HG03558 (cell line): Measurements from ENCODE around the gene PLXNC1.

Source experiments
- ATAC-seq: cut with Tn5 transposase; IDR thresholded peaks from one replicate; pipeline ENCODE4 v1.9.1; 2021; ENCODE audit warnings: moderate number of reproducible peaks; ENCODE audit not compliant: unreplicated experiment; ENCODE audit errors: extremely low read depth

PLXNC1 gene

DNA sequence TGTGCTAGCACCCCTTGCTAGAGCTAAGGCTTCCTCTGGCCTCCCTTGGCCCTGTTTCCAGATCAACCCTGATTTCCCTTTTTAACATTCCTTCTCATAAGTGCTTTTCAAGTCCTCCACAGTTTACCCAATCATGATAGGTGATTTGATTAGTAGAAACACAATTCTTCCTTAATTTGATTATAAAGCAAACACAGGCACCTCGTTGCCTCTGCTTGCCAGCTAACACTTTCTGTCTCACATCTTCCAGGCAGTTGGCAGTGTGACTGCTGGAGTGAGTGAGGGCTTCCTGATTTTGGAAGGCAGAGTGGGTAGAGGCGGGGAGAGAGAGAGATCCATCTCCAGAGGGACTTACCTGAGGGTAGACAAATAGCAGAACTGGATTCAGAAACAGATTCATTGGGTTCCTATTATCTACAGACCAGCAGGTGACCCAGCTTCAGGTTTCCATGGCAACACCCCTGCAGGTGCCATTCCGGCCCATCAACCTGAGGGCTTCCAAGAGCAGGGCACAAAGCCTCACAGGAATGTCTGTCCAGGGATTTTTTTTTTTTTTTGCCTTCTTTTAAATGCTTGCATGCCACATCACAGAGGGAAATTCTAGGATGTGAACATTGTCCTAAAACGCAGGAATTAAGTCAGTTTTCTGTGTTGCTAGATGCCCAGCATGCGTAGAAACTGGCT, 77.7 kb downstream of the PLXNC1 start:
- no peak for ATAC-seq

DNA sequence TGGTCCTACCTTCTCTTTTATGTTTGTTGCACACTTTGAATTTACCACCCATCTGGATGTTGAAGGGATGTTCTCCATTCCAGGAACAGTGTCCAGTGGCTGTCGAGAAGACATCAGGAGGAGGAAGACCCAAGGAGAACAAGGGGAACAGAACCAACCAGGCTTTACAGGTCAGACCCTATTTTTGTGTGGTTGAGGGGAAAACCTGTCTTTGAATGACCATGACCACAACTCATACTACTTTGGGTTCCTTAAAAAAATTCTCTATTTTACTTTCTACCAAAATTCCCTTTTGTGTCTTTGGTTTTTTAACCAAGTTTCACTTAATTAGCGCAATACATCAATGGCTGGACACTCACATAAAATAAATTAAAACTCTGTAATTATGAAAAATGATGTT, 78.7 kb downstream of the PLXNC1 start:
- no peak for ATAC-seq

DNA sequence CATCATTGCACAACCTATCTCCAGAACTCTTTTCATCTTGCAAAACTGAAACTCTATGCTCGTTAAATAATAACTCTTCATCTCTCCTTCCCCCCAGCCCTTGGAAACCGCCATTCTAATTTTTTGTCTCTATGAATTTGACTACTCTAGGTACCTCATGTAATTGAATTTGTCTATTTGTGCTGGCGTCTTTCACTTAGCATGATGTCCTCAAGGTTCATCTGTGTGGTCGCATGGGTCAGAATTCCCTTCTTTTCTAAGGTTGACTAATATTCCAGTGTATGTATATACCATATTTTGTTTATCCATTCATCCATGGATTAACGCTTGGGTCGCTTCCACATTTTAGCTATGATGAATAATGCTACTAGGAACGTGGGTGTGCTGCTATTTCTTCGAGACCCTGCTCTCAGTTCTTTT, 80.1 kb downstream of the PLXNC1 start:
- ATAC-seq: no peak

DNA sequence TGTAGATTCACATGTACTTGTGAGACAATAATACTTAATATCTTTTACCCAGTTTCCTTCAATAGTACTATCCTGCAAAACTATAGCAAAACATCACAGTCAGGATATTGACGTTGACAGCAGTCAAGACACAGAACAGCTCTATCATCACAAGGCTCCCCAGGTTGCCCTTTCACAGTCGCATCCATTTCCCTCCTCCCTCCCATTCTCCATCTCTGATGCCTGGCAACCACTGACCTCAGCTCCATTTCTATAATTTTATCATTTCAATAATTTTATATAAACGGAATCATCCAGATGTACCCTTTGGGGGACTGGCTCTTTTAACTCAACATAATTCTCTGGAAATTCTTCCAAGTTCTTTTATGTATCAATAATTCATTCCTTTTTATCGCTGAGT, 81.5 kb downstream of the PLXNC1 start:
- ATAC-seq: no peak

DNA sequence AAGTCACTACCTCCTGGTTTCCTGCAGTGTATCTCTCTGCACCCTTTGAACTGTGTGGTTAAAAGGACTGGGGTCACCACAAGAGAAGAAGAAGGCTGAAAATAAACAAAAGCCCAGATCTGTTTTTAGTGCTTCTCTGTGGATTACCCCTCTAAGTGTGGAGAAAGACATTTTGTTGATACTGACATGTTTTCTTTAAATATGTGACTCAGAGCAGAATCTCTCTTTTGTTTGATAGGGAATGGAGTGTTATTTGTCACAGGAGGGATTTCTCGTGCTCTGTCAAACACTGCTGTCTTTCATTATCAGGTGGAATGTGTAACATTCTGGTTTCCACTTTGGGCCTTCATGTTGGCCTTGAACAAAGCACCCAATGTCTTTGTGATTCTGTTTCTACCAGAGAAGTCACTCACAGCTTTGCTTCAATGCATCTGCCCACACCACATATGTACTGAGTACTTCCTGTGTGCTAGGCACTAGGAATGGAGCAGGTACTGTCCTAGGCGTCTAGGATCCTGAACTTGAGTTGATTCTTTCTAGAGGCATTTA, 82.1 kb downstream of the PLXNC1 start:
- ATAC-seq: peak; percentile 43

DNA sequence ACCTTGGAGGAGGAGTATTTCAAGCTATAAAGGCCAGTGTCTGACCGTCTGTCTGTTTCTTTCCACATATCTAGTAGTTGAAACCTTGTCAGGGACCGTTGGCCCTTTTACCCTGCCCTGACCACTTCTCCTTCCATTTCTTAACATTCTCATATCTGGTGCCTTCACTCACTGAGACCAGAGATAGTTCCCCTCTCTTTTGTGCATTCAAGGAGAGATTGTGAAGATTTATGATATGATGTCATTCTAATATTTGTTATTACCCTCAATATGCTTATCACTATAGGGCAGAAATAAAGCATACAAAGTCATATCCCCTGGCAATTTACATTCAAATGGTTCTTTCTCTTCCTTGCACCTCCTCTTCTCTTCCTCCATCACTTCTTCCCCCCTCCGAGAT, 83.3 kb downstream of the PLXNC1 start:
- ATAC-seq: no peak

DNA sequence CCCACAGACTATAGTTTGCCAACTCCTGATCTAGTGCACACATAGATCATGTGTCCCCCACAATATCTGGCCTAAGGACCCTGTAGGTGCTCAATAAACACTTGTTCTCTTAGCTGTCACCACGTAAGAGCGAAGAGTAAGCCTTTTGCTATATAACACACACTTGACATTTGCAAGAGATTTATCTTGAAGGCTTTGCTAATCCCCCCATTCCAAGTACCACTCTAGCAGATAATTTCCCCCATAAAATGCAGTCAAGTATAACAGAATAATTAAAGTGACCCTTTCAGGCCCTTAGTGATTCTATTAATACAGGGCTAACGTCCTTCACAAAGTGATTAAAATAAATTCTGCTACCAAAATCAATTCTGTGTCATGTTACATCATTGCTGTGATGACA, 87.5 kb downstream of the PLXNC1 start:
- ATAC-seq: no peak

DNA sequence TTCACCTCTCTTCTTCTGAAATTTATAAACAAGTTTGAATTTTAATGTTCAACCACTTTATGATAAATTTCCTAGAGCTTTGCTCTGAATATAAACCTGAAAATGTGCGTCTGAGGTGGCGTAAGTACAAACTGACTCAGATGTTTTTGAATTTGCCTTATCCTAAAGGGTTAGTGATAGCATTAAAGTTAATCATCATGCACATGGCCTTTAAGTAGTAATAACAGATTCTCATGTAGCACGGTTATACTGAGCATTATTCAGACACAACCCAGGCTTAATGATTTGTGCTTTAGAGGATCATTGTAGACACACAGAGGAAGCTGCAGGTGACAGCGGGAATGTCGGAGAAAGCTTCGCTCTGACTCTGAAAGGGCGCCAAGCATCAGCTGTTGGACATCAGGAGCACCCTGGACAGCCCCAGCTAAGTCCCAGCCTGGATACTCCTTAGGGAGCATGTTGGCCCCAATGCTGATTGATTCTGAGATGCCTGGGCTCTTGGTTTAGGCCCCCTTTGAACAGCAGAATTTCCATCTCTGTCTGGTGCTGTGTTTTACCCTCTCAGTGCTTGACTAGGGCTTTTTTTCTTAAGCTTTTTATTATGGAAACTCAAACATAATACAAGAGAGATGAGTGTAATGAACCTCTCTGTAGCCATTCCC, 91.1 kb downstream of the PLXNC1 start:
- no peak for ATAC-seq

DNA sequence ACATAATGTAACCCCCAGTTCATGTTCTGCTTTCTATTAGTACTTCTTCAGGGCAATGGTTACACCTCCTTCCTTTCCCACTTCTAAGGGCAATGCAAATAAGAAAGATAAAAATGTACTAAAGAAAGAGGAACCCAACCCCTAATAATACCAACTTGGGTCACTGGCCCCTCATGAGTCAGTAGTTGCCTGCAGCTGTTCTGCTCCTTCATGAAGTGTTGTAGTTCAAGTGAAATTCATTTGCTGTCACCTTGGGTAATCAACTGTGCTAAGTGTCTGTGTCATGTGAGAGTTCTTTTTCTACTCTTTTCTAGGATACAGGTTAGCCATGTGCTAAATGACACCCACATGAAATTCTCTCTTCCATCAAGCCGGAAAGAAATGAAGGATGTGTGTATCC, 91.8 kb downstream of the PLXNC1 start:
- peak; percentile 84 for ATAC-seq

DNA sequence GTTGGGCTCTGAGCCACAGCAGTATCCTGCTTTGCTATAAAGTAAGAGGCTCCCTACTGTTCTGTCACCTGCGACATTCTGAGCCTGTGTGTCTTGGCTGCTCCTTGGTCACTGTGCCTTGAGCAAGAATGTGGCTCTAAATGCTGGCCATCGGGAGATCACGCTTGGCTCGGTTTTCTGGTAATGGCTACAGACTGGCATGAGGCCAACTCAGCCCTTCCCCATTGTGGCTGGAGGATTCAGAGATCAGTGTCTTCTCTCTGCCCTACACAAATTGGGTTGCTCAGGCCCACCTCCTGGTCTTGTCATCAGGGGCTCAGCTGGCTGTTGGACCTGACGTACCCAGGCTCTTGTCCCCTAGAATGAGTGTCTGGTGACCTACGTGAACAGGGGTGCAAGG, 94.5 kb downstream of the PLXNC1 start:
- ATAC-seq: no peak

DNA sequence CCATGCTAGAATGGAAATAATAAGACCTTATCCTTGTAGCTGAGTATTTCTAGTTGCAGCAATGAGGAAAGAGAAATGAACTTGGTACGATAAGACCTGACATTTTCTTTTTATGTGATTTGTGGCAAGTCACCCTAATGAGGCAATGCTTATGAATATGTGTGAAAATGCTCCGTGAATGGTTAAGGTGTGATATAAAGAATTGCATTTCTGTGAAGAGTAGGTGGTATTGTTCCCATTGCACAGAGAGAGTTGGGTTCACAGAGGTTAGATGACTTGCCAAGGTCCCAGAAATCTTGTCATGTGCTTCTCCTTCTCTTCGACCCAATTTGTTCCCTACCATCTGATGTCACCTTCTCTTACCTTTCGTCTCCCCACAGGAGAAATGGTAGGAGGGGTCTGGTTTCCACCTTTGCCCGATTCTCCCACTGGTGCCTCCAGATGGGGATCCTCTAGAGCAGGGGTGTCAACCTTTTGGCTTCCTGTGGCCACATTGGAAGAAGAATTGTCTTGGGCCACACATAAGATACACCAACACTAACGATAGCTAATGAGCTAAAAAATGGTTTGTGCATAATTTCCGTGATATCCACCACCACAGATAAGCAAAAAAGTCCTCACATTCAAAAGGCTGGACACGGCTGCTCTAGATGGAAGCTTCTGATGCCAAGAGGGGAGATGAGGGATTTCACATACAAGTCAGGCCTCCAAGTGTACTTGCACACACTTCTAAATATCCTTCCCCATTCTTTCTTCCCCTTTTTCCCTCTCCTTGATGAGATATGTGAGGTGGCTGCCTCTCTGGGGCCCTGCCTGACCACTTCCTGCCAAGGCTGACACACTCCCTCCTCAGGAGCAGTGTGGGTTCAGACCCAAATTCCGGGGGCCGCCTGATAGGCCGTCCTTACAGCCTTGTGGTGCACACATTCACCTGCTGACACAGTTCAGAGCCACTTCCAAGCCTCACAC, 96.1 kb downstream of the PLXNC1 start:
- ATAC-seq: no peak

DNA sequence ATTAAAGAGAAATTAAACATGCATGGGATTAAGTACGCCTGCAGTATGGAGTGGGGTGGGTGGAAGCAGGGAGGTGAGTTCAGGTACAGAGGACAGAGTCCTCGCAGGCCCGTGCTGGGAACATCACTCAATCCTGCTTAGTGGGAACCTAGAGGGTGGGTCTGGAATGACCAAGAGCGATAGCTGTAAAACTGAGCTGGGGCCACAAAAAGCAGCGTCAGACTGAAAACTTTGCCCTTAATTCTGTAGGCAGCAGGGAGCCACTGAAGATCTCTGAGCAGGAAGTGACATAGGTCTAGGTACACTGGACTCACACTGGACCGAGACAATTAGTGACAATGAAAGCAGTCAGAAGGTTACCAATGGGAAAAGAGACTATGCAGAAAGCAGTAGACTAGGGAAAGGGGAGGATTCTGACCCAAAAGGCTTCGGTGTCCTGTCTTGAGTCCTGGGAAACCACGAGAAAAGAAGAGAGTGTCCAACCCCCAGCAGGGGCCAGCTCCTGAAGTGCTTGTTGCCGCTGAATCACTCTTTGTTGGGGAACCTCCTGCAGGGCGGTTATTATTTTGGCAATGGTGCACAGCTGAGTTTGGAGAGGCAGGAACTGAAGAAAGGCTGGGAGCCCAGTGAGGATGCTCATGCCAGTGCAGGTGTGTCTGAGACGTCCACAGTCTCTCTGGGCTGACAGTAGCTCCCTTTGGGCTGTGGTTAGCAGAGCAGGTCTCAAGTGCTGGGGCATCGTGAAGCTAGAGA, 97.4 kb downstream of the PLXNC1 start:
- ATAC-seq: no peak

DNA sequence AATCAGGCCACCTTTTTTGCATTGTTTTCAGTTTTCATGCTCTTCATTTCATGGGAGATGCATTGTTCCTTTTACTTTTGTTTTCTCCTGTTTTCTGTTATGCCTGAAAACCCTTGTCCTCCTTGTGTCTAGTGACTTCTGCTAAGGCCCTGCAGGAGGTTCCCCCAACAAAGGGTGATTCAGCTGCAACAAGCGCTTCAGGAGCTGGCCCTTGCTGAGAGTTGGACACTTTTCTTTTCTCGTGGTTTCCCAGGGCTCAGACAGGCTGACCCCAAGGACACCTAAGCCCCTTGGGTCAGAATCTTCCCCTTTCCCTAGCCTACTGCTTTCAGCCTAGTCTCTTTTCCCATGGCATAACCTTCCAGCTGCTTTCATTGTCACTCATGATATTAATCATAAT, 98.9 kb downstream of the PLXNC1 start:
- ATAC-seq: no peak

DNA sequence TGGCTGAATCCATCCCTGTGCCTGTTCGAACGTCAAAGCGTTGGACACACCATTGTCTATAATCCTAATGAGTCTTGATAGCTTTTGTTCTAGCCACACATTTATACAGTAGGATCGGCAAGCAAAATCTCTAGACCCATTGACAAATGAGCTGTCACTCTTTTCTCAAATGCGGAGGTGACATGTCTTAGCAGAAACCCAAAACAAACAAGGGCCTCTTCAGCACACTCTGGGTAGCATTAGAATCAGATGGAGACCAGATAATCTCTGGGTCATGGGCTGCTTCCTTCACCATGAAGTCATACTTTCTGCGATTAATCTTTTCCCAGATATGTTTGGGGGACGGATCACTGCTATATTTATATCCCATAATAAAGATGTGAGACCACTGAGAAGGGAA, 100.2 kb downstream of the PLXNC1 start:
- no peak for ATAC-seq

DNA sequence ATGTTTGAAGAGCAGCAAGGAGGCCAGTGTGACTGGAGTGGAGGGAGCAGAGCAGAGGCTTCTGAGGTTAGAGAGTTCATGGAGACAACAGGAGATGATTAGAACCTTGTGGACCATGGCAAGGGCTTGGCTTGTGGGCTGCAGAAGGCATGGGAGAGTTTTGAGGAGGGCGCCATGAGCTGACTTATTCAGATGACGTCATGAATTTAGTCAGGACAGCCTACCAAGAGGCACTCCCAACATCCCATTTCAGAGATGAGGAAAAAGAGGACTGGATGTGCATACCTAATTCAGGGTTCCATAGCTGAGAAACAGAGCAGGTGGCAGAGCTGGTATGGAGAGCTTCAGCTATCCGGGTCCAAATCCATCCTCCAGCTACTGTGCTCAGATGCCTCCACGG, 101.8 kb downstream of the PLXNC1 start:
- ATAC-seq: no peak

DNA sequence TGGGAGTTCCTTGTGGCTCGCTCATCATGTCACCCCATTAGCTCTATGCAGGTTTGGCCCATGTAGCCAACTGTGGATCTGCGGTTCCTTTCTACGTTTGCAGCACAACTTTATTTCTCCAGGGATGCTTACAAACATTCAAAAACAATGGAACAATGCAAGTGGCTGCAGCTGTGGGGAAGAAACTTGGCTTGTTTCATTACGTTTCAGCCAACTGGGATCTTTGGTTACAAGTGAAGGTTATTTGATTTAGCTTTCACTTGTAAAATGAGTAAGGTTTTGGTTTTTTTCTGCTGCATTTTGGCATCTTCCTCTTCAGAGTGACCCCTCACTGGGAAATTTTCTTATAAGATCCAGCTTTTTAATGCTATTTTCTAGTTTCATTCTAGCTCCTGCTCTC, 105.9 kb downstream of the PLXNC1 start:
- ATAC-seq: no peak

DNA sequence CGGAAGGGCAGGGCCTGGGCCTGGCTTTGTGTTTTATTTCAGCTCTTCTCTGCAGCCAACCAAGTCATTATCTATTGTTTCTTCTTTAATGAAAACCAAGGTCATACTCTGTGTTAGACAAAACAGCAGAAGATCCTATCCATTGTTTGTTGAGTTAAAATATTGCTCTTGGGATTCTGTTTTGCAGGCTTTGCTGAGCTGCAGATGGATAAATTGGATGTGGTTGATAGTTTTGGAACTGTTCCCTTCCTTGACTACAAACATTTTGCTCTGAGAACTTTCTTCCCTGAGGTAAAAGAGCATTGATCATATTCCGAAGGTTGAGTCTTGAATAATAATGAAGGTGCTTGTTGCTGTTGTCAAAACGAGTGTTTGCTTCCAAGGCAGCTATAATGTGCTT, 106.6 kb downstream of the PLXNC1 start:
- ATAC-seq: no peak

DNA sequence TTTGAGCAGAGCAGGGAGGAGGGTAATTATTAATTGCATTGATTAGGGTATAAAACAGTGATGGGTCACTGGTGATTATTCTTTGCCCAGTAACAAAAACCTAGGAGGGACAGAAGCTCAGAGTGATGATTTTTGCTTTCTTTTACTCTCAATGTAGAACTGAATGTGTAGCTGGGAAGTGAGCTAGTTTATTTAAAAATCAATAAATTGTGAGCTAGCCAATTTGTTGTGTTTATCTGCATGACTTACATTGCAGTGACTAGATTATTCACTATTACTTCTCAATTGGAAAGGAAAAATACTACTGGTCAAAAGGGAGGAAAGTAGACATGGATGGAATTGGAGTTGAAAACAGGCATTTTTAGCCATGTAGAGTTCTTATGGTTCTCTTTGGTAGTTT, 107.1 kb downstream of the PLXNC1 start:
- ATAC-seq: no peak

DNA sequence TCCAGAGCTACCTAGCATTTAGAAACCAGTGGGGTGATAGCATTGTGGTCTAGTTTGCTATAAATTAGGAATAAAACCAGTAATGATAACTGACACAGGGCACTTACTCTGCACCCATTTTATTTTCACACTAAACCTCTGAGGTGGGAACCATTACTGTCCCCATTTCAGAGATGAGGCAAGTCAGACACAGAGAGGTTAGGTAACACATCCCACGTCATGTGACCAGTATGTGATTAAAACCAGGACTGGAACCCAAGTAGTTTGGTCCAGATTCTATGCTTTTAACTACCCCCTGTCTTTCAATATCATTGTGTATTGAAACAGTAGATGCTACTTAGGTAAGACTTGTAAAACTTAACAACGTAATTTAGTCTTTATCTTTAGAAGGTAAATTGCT, 110.2 kb downstream of the PLXNC1 start:
- no peak for ATAC-seq

DNA sequence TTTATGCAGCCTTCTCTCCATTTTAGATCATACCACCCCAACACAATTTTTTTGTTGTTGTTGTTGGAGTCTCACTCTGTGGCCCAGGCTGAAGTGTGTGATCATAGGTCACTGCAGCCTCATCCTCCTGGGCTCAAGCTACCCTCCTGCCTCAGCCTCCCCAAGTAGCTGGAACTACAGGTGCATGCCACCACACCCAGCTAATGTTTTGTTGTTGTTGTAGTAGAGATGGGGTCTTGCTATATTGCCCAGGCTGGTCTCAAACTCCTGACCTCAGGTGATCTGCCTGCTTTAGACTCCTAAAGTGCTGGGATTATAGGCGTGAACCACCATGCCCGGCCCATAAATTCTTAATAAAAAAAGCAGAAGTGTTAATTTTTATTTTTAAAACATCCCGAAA, 111.6 kb downstream of the PLXNC1 start:
- ATAC-seq: no peak
